ENCODE results near the gene MAP3K7CL. TPM values are rescaled to one million over a fixed set of nuclear protein-coding genes. Genes with fewer than 3 reads are reported as not detected.
"Not testable (repeated sequence)": the region's sequence is repeated elsewhere in the genome, so short reads cannot be mapped to it uniquely, and the experiment has no call there.

MAP3K7CL gene
- total RNA-seq, 1 donor from 2014 or later, result 7.6 TPM

- DNase-seq (ENCODE audit: low read depth, low spot score), result no peak
Measured at GRCh38 chr21:29166853-29167252, 36.4 kb downstream of the MAP3K7CL start.

GRCh38 chr21:29167481-29167880, 37.0 kb downstream of the MAP3K7CL start:
- not testable (repeated sequence) for DNase-seq (ENCODE audit: low read depth, low spot score)

GRCh38 chr21:29168891-29169315, 38.5 kb downstream of the MAP3K7CL start:
- DNase-seq (ENCODE audit: low read depth, low spot score), result no peak

GRCh38 chr21:29170944-29171343, 40.5 kb downstream of the MAP3K7CL start:
- DNase-seq (ENCODE audit: low read depth, low spot score), result no peak

GRCh38 chr21:29172282-29172681, 41.8 kb downstream of the MAP3K7CL start:
- no peak for DNase-seq (ENCODE audit: low read depth, low spot score)

GRCh38 chr21:29174607-29175013, 44.2 kb downstream of the MAP3K7CL start:
- no peak for DNase-seq (ENCODE audit: low read depth, low spot score)

- DNase-seq (ENCODE audit: low read depth, low spot score), result peak; percentile 77
Measured at GRCh38 chr21:29175408-29176134, 45.1 kb downstream of the MAP3K7CL start.

- no peak for DNase-seq (ENCODE audit: low read depth, low spot score)
Measured at GRCh38 chr21:29176471-29177120, 46.2 kb downstream of the MAP3K7CL start.

- no peak for DNase-seq (ENCODE audit: low read depth, low spot score)
Measured at GRCh38 chr21:29177800-29178199, 47.4 kb downstream of the MAP3K7CL start.

GRCh38 chr21:29178926-29179325, 48.5 kb downstream of the MAP3K7CL start:
- DNase-seq (ENCODE audit: low read depth, low spot score), result no peak

- DNase-seq (ENCODE audit: low read depth, low spot score), result no peak
Measured at GRCh38 chr21:29179503-29179902, 49.1 kb downstream of the MAP3K7CL start.

- peak; percentile 79 for DNase-seq (ENCODE audit: low read depth, low spot score)
Measured at GRCh38 chr21:29181799-29182470, 51.5 kb downstream of the MAP3K7CL start.

- no peak for DNase-seq (ENCODE audit: low read depth, low spot score)
Measured at GRCh38 chr21:29182691-29183092, 52.2 kb downstream of the MAP3K7CL start.

- DNase-seq (ENCODE audit: low read depth, low spot score), result no peak
Measured at GRCh38 chr21:29184037-29184436, 53.6 kb downstream of the MAP3K7CL start.

GRCh38 chr21:29185172-29185571, 54.7 kb downstream of the MAP3K7CL start:
- no peak for DNase-seq (ENCODE audit: low read depth, low spot score)

- DNase-seq (ENCODE audit: low read depth, low spot score), result no peak
Measured at GRCh38 chr21:29185633-29186032, 55.2 kb downstream of the MAP3K7CL start.

GRCh38 chr21:29186246-29186645, 55.8 kb downstream of the MAP3K7CL start:
- no peak for DNase-seq (ENCODE audit: low read depth, low spot score)

- peak; percentile 83 for DNase-seq (ENCODE audit: low read depth, low spot score)
Measured at GRCh38 chr21:29187944-29188343, 57.5 kb downstream of the MAP3K7CL start.

- DNase-seq (ENCODE audit: low read depth, low spot score), result no peak
Measured at GRCh38 chr21:29189353-29189752, 58.9 kb downstream of the MAP3K7CL start.

GRCh38 chr21:29190923-29191331, 60.5 kb downstream of the MAP3K7CL start:
- DNase-seq (ENCODE audit: low read depth, low spot score), result no peak

GRCh38 chr21:29193072-29193471, 62.6 kb downstream of the MAP3K7CL start:
- no peak for DNase-seq (ENCODE audit: low read depth, low spot score)

- no peak for DNase-seq (ENCODE audit: low read depth, low spot score)
Measured at GRCh38 chr21:29193901-29194300, 63.5 kb downstream of the MAP3K7CL start.
